ENCODE measurements around the gene SERP2.

SERP2 gene

GRCh38 chr13:44437356-44438233 is 64.0 kb downstream of the SERP2 start:
- H3K4me3 ChIP-seq (ENCODE audit: control insufficient read depth, low read depth, low read length): peak overlapping the region; percentile 67
- DNase-seq (ENCODE audit: low read depth): peak; percentile 67
- peak; percentile 40 for TF ChIP-seq CTCF (conservative IDR thresholded peaks at IDR 0.05; ENCODE audit: control insufficient read depth, insufficient read depth, low read depth, low read length)

- H3K4me3 ChIP-seq (ENCODE audit: control insufficient read depth, low read depth, low read length): no peak overlapping the region
- no peak for DNase-seq (ENCODE audit: low read depth)
- TF ChIP-seq CTCF (conservative IDR thresholded peaks at IDR 0.05; ENCODE audit: control insufficient read depth, insufficient read depth, low read depth, low read length): no peak
These were observed 64.6 kb downstream of the SERP2 start for GRCh38 chr13:44438234-44438579.

- no peak for TF ChIP-seq CTCF (conservative IDR thresholded peaks at IDR 0.05; ENCODE audit: control insufficient read depth, insufficient read depth, low read depth, low read length)
- no peak for DNase-seq (ENCODE audit: low read depth)
- H3K4me3 ChIP-seq (ENCODE audit: control insufficient read depth, low read depth, low read length): no peak overlapping the region
These were observed 65.9 kb downstream of the SERP2 start for GRCh38 chr13:44439452-44440024.

GRCh38 chr13:44440046-44440608 is 66.5 kb downstream of the SERP2 start:
- no peak for TF ChIP-seq CTCF (conservative IDR thresholded peaks at IDR 0.05; ENCODE audit: control insufficient read depth, insufficient read depth, low read depth, low read length)
- no peak overlapping the region for H3K4me3 ChIP-seq (ENCODE audit: control insufficient read depth, low read depth, low read length)
- DNase-seq (ENCODE audit: low read depth): no peak
